K562 (cell line): Measurements from ENCODE around the gene KCNG1. TPM values are rescaled to one million over a fixed set of nuclear protein-coding genes. Genes with fewer than 3 reads are reported as not detected.

Experiments
- ATAC-seq: fragments of 200-7000 bp; cut with Tn5 transposase; 3 replicates; pipeline ENCODE4 v1.9.1; 2020; ENCODE audit warnings: moderate library complexity
- BruUV-seq: library from RNA; stranded (reverse); fragments of 400-500 nt; replicated peaks from 2 replicates; lab custom pipeline; 2021; lab: Mats Ljungman, UMichigan
- CTCF ChIA-PET: fragments of 300-600 bp; formaldehyde crosslinking; extraction: SDS; loops from one replicate; lab custom pipeline; 2021; ENCODE audit warnings: low intra/inter-chr PET ratio; lab: Yijun Ruan, JAX
- POLR2A ChIA-PET: fragments of 300-600, 350-650 bp; sonication (Branson Sonifier 250); formaldehyde crosslinking; extraction: SDS; loops from one replicate; lab custom pipeline; 2021; ENCODE audit warnings: antibody characterized with exemption, inconsistent platforms; lab: Yijun Ruan, JAX
- DNase-seq, 4 experiments: peaks; one replicate each; pipeline versions ENCODE4 v3.0.0 to v3.0.0-alpha.2; 2011 to 2018; ENCODE audit warnings: low spot score in 3 of 4, mixed read lengths in 3 of 4; ENCODE audit errors: extremely low read depth in 1 of 4
- FAIRE-seq: peaks from 2 replicates; lab custom pipeline; 2011; peaks lifted over from hg19 to GRCh38; lab: Jason Lieb, UNC
- H2AFZ ChIP-seq: 2 replicates; pipeline ENCODE4 v1.6.0; 2011; ENCODE audit warnings: low read depth, low read length, control low read depth, inconsistent platforms
- H3K27ac ChIP-seq: fragments of 200-600 bp; 3 replicates; pipeline ENCODE4 v1.8.0; 2011; ENCODE audit warnings: low read depth, mild to moderate bottlenecking, control low read depth, inconsistent platforms, low read length, moderate library complexity, mixed read lengths; ENCODE audit errors: extremely low read depth
- H3K27me3 ChIP-seq, 2 experiments: fragments of 300-600 bp in 1 of 2; 2 replicates in 1 of 2; 3 replicates in 1 of 2; pipeline versions ENCODE4 v1.6.0 to v1.8.0; 2011; ENCODE audit warnings: inconsistent platforms in 2 of 2, low read length in 2 of 2, mild to moderate bottlenecking in 1 of 2, mixed read lengths in 1 of 2, moderate library complexity in 1 of 2; ENCODE audit not compliant: control insufficient read depth in 2 of 2, insufficient read depth in 2 of 2
- H3K36me3 ChIP-seq: fragments of 300-600 bp; 3 replicates; pipeline ENCODE4 v1.8.0; 2011; ENCODE audit warnings: mild to moderate bottlenecking, low read length, inconsistent platforms; ENCODE audit not compliant: control insufficient read depth, insufficient read depth
- H3K4me1 ChIP-seq, 2 experiments: fragments of 200-600 bp in 1 of 2; replicated peaks in 1 of 2; 2 replicates in 1 of 2; 3 replicates in 1 of 2; pipeline versions ENCODE4 v1.5.1 to v1.8.0; 2011; ENCODE audit warnings: inconsistent platforms in 2 of 2, low read length in 2 of 2, mild to moderate bottlenecking in 1 of 2, mixed read lengths in 1 of 2, moderate library complexity in 1 of 2; ENCODE audit not compliant: control insufficient read depth in 2 of 2, insufficient read depth in 2 of 2
- H3K4me2 ChIP-seq: 2 replicates; pipeline ENCODE4 v1.6.1; 2011; ENCODE audit warnings: low read length, control low read depth, inconsistent platforms, mixed read lengths; ENCODE audit not compliant: insufficient read depth
- H3K4me3 ChIP-seq: fragments of 200-600 bp; sonication (generic), shearing (Covaris generic); 2 replicates; pipeline ENCODE4 v1.5.1; 2016; ENCODE audit warnings: control low read depth, inconsistent platforms
- H3K79me2 ChIP-seq: fragments of 200-600 bp; 3 replicates; pipeline ENCODE4 v1.8.0; 2011; ENCODE audit warnings: low read length, inconsistent platforms; ENCODE audit not compliant: control insufficient read depth, insufficient read depth
- H3K9ac ChIP-seq, 2 experiments: 2 replicates each; pipeline versions ENCODE4 v1.6.0 to v1.6.1; 2011; ENCODE audit warnings: low read depth in 2 of 2, low read length in 2 of 2, control low read depth in 1 of 2, inconsistent platforms in 1 of 2, mild to moderate bottlenecking in 1 of 2, mixed read lengths in 1 of 2; ENCODE audit not compliant: insufficient read depth in 1 of 2
- H3K9me1 ChIP-seq: one replicate; pipeline ENCODE4 v1.6.0; 2011; ENCODE audit warnings: inconsistent platforms, mild to moderate bottlenecking, low read length, moderate library complexity; ENCODE audit not compliant: control insufficient read depth, insufficient read depth
- H3K9me3 ChIP-seq: replicated peaks from 2 replicates; pipeline ENCODE4 v1.5.1; 2011; ENCODE audit warnings: low read depth, low read length, inconsistent platforms; ENCODE audit not compliant: control insufficient read depth, insufficient read depth
- H4K20me1 ChIP-seq: replicated peaks from 2 replicates; pipeline ENCODE4 v1.6.1; 2011; ENCODE audit warnings: low read length, inconsistent platforms, mixed read lengths; ENCODE audit not compliant: control insufficient read depth, insufficient read depth
- HSF4 ChIP-seq: fragments of 250-450 bp; sonication (Bioruptor Pico); IDR thresholded peaks from 2 replicates; pipeline ENCODE4 v2.1.2; 2022; ENCODE audit warnings: mild to moderate bottlenecking, moderate library complexity, borderline replicate concordance
- MYBL2 ChIP-seq, 2 experiments: fragments of 450-650 bp in 1 of 2; sonication (generic) in 1 of 2; formaldehyde crosslinking in 1 of 2; IDR thresholded peaks; 2 replicates each; pipeline versions ENCODE4 v1.6.1 to v1.8.1; 2017 to 2022; ENCODE audit warnings: borderline replicate concordance in 1 of 2, inconsistent platforms in 1 of 2, low read depth in 1 of 2, mild to moderate bottlenecking in 1 of 2, missing genetic modification reagents in 1 of 2, moderate library complexity in 1 of 2
- SMAD1 ChIP-seq: fragments of 150-350 bp; IDR thresholded peaks from 2 replicates; pipeline ENCODE4 v1.6.1; 2014; ENCODE audit warnings: low read length, low read depth; ENCODE audit not compliant: partially characterized antibody
- WGBS: fragments of 100-300 bp; shearing (Covaris generic); methylation state at CpG from one replicate; pipeline ENCODE4 v1.1.6; 2016; ENCODE audit warnings: low coverage, mixed read lengths; ENCODE audit not compliant: insufficient coverage; ENCODE audit errors: missing lambda C conversion rate; 5-methylcytosine and 5-hydroxymethylcytosine counted together
- in situ Hi-C: fragments of 300-500 bp; cut with MboI; formaldehyde crosslinking; loops from 4 replicates; pipeline ENCODE4 v1.15.0; 2018; ENCODE audit warnings: inconsistent platforms, mixed read lengths
- intact Hi-C: fragments of 100-400 bp; cut with micrococcal nuclease; formaldehyde crosslinking; loops from 2 replicates; pipeline ENCODE4 v1.14.2; 2022
- polyA plus RNA-seq, 8 experiments: library from polyadenylated mRNA; depleted of rRNA in 4 of 8; stranded (reverse) in 5 of 8; unstranded in 3 of 8; fragments of >200 nt; fragmentation: Nextera tagmentation in 2 of 8; fragmentation: Illumina TruSeq in 1 of 8; extraction: Ambion mirVana in 2 of 8; extraction: Trizol in 1 of 8; gene quantifications; 2 replicates each; pipeline versions ENCODE4 v1.2.1 to v1.2.3, GENCODE V29; 2011 to 2014; ENCODE audit warnings: inconsistent platforms in 1 of 8, missing spikeins in 1 of 8
- total RNA-seq, 7 experiments: library from RNA; depleted of rRNA in 6 of 7; stranded (reverse); fragments of >200 nt in 6 of 7; fragmentation: Illumina TruSeq in 2 of 7; extraction: Trizol in 2 of 7; gene quantifications; 2 replicates each; pipeline versions ENCODE4 v1.2.1 to v1.2.3, GENCODE V29; 2011 to 2021; ENCODE audit warnings: low replicate concordance in 1 of 7
- TF ChIP-seq, protein P1 (sequence below), 2 experiments: fragments of 450-650 bp in 1 of 2; IDR thresholded peaks; 2 replicates each; pipeline ENCODE4 v1.6.1; 2011 to 2017; ENCODE audit warnings: low read depth in 2 of 2, antibody characterized with exemption in 1 of 2, borderline replicate concordance in 1 of 2, low read length in 1 of 2, mild to moderate bottlenecking in 1 of 2, mixed read lengths in 1 of 2; ENCODE audit not compliant: control insufficient read depth in 1 of 2
- TF ChIP-seq, protein P2 (sequence below), 3 experiments: IDR thresholded peaks in 2 of 3; conservative IDR thresholded peaks in 1 of 3; 2 replicates each; pipeline ENCODE4 v1.5.1; 2011 to 2012; ENCODE audit warnings: low read length in 3 of 3, mild to moderate bottlenecking in 3 of 3, control low read depth in 2 of 3, improper control_type of control experiment in 1 of 3, inconsistent platforms in 1 of 3, low read depth in 1 of 3, mixed read lengths in 1 of 3, moderate library complexity in 1 of 3; ENCODE audit not compliant: insufficient read depth in 2 of 3

KCNG1 gene
- total and polyA plus RNA-seq, 9 of the 15 experiments (the other 6 are each of a cell fraction or from before 2014, with no cell fraction given) = 0.06 to 1.5 (median 0.22) TPM; not detected in 2

DNA sequence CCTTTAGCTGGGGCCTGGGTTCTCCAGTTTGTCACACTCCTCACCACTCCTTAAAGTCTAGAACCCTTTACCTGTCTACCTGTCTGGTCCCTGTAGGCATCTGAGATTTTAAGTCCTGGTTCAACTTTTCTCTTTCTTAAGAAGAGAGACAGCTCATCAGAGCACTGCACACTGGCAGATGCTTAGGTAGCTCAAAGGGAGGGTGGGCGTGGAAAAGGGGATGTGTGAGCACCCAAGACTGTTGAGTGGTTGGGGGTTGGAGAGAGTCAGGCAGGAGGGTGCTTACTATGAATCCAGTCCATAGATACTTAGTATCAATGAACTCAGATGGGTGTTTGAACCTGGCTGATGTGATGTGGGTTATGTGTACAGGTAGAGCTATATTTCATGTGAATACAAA is 6.6 kb upstream of the KCNG1 start (continued):
- TF ChIP-seq, protein P1, sequence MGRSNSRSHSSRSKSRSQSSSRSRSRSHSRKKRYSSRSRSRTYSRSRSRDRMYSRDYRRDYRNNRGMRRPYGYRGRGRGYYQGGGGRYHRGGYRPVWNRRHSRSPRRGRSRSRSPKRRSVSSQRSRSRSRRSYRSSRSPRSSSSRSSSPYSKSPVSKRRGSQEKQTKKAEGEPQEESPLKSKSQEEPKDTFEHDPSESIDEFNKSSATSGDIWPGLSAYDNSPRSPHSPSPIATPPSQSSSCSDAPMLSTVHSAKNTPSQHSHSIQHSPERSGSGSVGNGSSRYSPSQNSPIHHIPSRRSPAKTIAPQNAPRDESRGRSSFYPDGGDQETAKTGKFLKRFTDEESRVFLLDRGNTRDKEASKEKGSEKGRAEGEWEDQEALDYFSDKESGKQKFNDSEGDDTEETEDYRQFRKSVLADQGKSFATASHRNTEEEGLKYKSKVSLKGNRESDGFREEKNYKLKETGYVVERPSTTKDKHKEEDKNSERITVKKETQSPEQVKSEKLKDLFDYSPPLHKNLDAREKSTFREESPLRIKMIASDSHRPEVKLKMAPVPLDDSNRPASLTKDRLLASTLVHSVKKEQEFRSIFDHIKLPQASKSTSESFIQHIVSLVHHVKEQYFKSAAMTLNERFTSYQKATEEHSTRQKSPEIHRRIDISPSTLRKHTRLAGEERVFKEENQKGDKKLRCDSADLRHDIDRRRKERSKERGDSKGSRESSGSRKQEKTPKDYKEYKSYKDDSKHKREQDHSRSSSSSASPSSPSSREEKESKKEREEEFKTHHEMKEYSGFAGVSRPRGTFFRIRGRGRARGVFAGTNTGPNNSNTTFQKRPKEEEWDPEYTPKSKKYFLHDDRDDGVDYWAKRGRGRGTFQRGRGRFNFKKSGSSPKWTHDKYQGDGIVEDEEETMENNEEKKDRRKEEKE (IDR thresholded peaks at IDR 0.05; ENCODE audit: borderline replicate concordance in 1 of 2, control insufficient read depth in 1 of 2, low read depth in 2 of 2, low read length in 1 of 2) = no peak
- no peak for TF ChIP-seq MYBL2 (IDR thresholded peaks at IDR 0.05; ENCODE audit: low read depth)
- no peak for TF ChIP-seq MYBL2 (CRISPR knock-in tag; IDR thresholded peaks at IDR 0.05; ENCODE audit: borderline replicate concordance)
- no peak for TF ChIP-seq HSF4 (CRISPR knock-in tag)

GRCh38 chr20:51028616-51029212 is 5.8 kb upstream of the KCNG1 start:
- Histone ChIP-seq H4K20me1 (no peaks in the 10 kb centered on the region), H3K9me3 (no peaks in the 10 kb centered on the region), H3K27ac (no peak overlapping the region), H3K27me3 (peaks cover 12 to 39% of the 10 kb centered on the region in 2 experiments; a peak in 4 of 5 replicates), H3K9me1 (no peaks in the 10 kb centered on the region), H3K79me2 (no peaks in the 10 kb centered on the region), H3K9ac (no peak overlapping the region), H3K4me2 (no peak overlapping the region), H2AFZ (no peak overlapping the region)
- DNase-seq = no peak
- ATAC-seq = peak; percentile 33; the same call in 2 of the 3 replicates
- intact Hi-C loops (no loop called here), in situ Hi-C loops (no loop called here)
- CTCF ChIA-PET = no interaction called here
- POLR2A ChIA-PET = interaction anchor here (1.1 kb wide), 2 partner anchors 38 to 339 kb away, joined by 3 read pairs; no protein-coding TSS in a partner anchor
- 3% methylated on average over 10 of the region's 10 CpGs for WGBS
- TF ChIP-seq SMAD1 = no peak
- TF ChIP-seq, protein P2, sequence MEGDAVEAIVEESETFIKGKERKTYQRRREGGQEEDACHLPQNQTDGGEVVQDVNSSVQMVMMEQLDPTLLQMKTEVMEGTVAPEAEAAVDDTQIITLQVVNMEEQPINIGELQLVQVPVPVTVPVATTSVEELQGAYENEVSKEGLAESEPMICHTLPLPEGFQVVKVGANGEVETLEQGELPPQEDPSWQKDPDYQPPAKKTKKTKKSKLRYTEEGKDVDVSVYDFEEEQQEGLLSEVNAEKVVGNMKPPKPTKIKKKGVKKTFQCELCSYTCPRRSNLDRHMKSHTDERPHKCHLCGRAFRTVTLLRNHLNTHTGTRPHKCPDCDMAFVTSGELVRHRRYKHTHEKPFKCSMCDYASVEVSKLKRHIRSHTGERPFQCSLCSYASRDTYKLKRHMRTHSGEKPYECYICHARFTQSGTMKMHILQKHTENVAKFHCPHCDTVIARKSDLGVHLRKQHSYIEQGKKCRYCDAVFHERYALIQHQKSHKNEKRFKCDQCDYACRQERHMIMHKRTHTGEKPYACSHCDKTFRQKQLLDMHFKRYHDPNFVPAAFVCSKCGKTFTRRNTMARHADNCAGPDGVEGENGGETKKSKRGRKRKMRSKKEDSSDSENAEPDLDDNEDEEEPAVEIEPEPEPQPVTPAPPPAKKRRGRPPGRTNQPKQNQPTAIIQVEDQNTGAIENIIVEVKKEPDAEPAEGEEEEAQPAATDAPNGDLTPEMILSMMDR (IDR thresholded peaks at IDR 0.05 in 2 of 3, conservative IDR thresholded peaks at IDR 0.05 in 1 of 3; ENCODE audit: insufficient read depth in 2 of 3, low read depth in 1 of 3, low read length in 3 of 3) = 0 out of 6 replicates have a peak, but pooled peaks of 1 of the 3 experiments have one; percentile 6
- TF ChIP-seq, all 486 proteins: peak for 1
- H3K36me3 ChIP-seq = no peaks in the 10 kb centered on the region
- no peak overlapping the region for H3K4me3 ChIP-seq
- BruUV-seq = no TSS peak
- FAIRE-seq = no peak
- peaks cover 2 to 9% of the 10 kb centered on the region in 2 experiments; a peak in 3 of 5 replicates for H3K4me1 ChIP-seq
